ENCODE data around the gene LAMA5. TPM values are rescaled to one million over a fixed set of nuclear protein-coding genes. Genes with fewer than 3 reads are reported as not detected.

LAMA5 gene
- total RNA-seq, 2 experiments from 2014 or later, result 0.33 to 0.63 TPM

GRCh38 chr20:62400021-62400420 lies 32.9 kb upstream of the LAMA5 start:
- Mint-ChIP-seq H3K36me3 (ENCODE audit: low read depth) (peaks cover 6% of the 10 kb centered on the region), H3K9me3 (no peaks in the 10 kb centered on the region), H3K4me3 (no peak overlapping the region), H3K27me3 (no peaks in the 10 kb centered on the region), H3K27ac (no peak overlapping the region), H3K4me1 (peaks cover 7% of the 10 kb centered on the region)
- DNase-seq, result no peak
- ChIA-PET CTCF (interaction anchor here (1.0 to 1.4 kb wide), 2 partner anchors 10 to 17 kb away, joined by 3 to 5 read pairs; no protein-coding TSS in a partner anchor), POLR2A (interaction anchor here (0.9 to 1.8 kb wide), 2 partner anchors 11 to 13 kb away, joined by 3 to 5 read pairs; partner anchors contain the start of gene RPS21)

GRCh38 chr20:62398120-62398821 lies 31.2 kb upstream of the LAMA5 start:
- ChIA-PET POLR2A (no interaction called here), CTCF (no interaction called here)
- no peaks in the 10 kb centered on the region for H3K27me3 Mint-ChIP-seq
- H3K36me3 Mint-ChIP-seq (ENCODE audit: low read depth), result peaks cover 6% of the 10 kb centered on the region
- no peak for DNase-seq
- peaks cover 1% of the 10 kb centered on the region for H3K4me1 Mint-ChIP-seq
- no peaks in the 10 kb centered on the region for H3K9me3 Mint-ChIP-seq
- no peak overlapping the region for H3K4me3 Mint-ChIP-seq
- H3K27ac Mint-ChIP-seq, result no peak overlapping the region

- Mint-ChIP-seq H3K4me3 (no peak overlapping the region), H3K4me1 (no peaks in the 10 kb centered on the region), H3K27ac (no peak overlapping the region), H3K36me3 (ENCODE audit: low read depth) (peaks cover 11% of the 10 kb centered on the region), H3K27me3 (no peaks in the 10 kb centered on the region), H3K9me3 (no peaks in the 10 kb centered on the region)
- ChIA-PET POLR2A (no interaction called here), CTCF (no interaction called here)
- DNase-seq, result no peak
Observed at GRCh38 chr20:62396367-62397239, 29.5 kb upstream of the LAMA5 start.

- H3K4me1 Mint-ChIP-seq, result no peaks in the 10 kb centered on the region
- ChIA-PET POLR2A (interaction anchor here (0.8 kb wide), 1 partner anchor 10 kb away, joined by 3 read pairs; no protein-coding TSS in a partner anchor), CTCF (no interaction called here)
- no peaks in the 10 kb centered on the region for H3K27me3 Mint-ChIP-seq
- DNase-seq, result no peak
- no peaks in the 10 kb centered on the region for H3K9me3 Mint-ChIP-seq
- no peak overlapping the region for H3K27ac Mint-ChIP-seq
- peaks cover 15% of the 10 kb centered on the region for H3K36me3 Mint-ChIP-seq (ENCODE audit: low read depth)
- H3K4me3 Mint-ChIP-seq, result no peak overlapping the region
Observed at GRCh38 chr20:62395311-62396242, 28.5 kb upstream of the LAMA5 start.

GRCh38 chr20:62394248-62395245 lies 27.4 kb upstream of the LAMA5 start:
- ChIA-PET POLR2A (interaction anchor here (0.8 kb wide), 1 partner anchor 11 kb away, joined by 3 read pairs; no protein-coding TSS in a partner anchor), CTCF (no interaction called here)
- DNase-seq, result no peak
- no peak overlapping the region for H3K27ac Mint-ChIP-seq
- H3K9me3 Mint-ChIP-seq, result no peaks in the 10 kb centered on the region
- no peak overlapping the region for H3K4me3 Mint-ChIP-seq
- H3K27me3 Mint-ChIP-seq, result no peaks in the 10 kb centered on the region
- peaks cover 24% of the 10 kb centered on the region for H3K36me3 Mint-ChIP-seq (ENCODE audit: low read depth)
- H3K4me1 Mint-ChIP-seq, result peaks cover 3% of the 10 kb centered on the region

GRCh38 chr20:62393830-62394229 lies 26.7 kb upstream of the LAMA5 start:
- no peaks in the 10 kb centered on the region for H3K27me3 Mint-ChIP-seq
- ChIA-PET CTCF (no interaction called here), POLR2A (no interaction called here)
- H3K9me3 Mint-ChIP-seq, result no peaks in the 10 kb centered on the region
- H3K4me3 Mint-ChIP-seq, result no peak overlapping the region
- H3K36me3 Mint-ChIP-seq (ENCODE audit: low read depth), result peaks cover 32% of the 10 kb centered on the region
- DNase-seq, result no peak
- peaks cover 10% of the 10 kb centered on the region for H3K4me1 Mint-ChIP-seq
- H3K27ac Mint-ChIP-seq, result no peak overlapping the region

GRCh38 chr20:62393335-62393665 lies 26.2 kb upstream of the LAMA5 start:
- ChIA-PET POLR2A (no interaction called here), CTCF (no interaction called here)
- Mint-ChIP-seq H3K36me3 (ENCODE audit: low read depth) (peaks cover 37% of the 10 kb centered on the region), H3K27me3 (no peaks in the 10 kb centered on the region), H3K27ac (no peak overlapping the region), H3K4me1 (peaks cover 15% of the 10 kb centered on the region), H3K4me3 (no peak overlapping the region), H3K9me3 (no peaks in the 10 kb centered on the region)
- DNase-seq, result no peak

GRCh38 chr20:62392621-62393334 lies 25.7 kb upstream of the LAMA5 start:
- Mint-ChIP-seq H3K27ac (no peak overlapping the region), H3K36me3 (ENCODE audit: low read depth) (peaks cover 39% of the 10 kb centered on the region), H3K9me3 (no peaks in the 10 kb centered on the region), H3K4me1 (peaks cover 21% of the 10 kb centered on the region), H3K4me3 (no peak overlapping the region), H3K27me3 (no peaks in the 10 kb centered on the region)
- CTCF ChIA-PET, result no interaction called here
- POLR2A ChIA-PET, result no interaction called here
- no peak for DNase-seq

GRCh38 chr20:62392077-62392418 lies 24.9 kb upstream of the LAMA5 start:
- Mint-ChIP-seq H3K9me3 (no peaks in the 10 kb centered on the region), H3K4me1 (peaks cover 24% of the 10 kb centered on the region), H3K27me3 (no peaks in the 10 kb centered on the region), H3K4me3 (no peak overlapping the region), H3K27ac (no peak overlapping the region), H3K36me3 (ENCODE audit: low read depth) (peaks cover 41% of the 10 kb centered on the region)
- CTCF ChIA-PET, result interaction anchor here (1.1 kb wide), 1 partner anchor 9 kb away, joined by 3 read pairs; no protein-coding TSS in a partner anchor
- no peak for DNase-seq
- POLR2A ChIA-PET, result no interaction called here

- CTCF ChIA-PET, result interaction anchor here (1.1 kb wide), 1 partner anchor 9 kb away, joined by 3 read pairs; no protein-coding TSS in a partner anchor
- H3K27ac Mint-ChIP-seq, result no peak overlapping the region
Observed at GRCh38 chr20:62391165-62392076, 24.3 kb upstream of the LAMA5 start.

More at GRCh38 chr20:62391165-62392076, 24.3 kb upstream of the LAMA5 start:
- Mint-ChIP-seq H3K4me1 (peaks cover 24% of the 10 kb centered on the region), H3K4me3 (no peak overlapping the region), H3K9me3 (no peaks in the 10 kb centered on the region), H3K27me3 (no peaks in the 10 kb centered on the region), H3K36me3 (ENCODE audit: low read depth) (peaks cover 44% of the 10 kb centered on the region)
- POLR2A ChIA-PET, result no interaction called here
- DNase-seq, result no peak
